Neural progenitor cell (in vitro differentiated cells): ENCODE data around the gene PKDREJ. TPM values are rescaled to one million over a fixed set of nuclear protein-coding genes. Genes with fewer than 3 reads are reported as not detected.

Source experiments
- DNase-seq: peaks from one replicate; pipeline ENCODE4 v3.0.0-alpha.2; 2016; ENCODE audit warnings: low spot score
- H2AFZ ChIP-seq: fragments of 200-600 bp; sonication (generic); replicated peaks from 2 replicates; pipeline ENCODE4 v1.6.1; 2016; ENCODE audit warnings: antibody characterized with exemption
- H3F3A ChIP-seq: fragments of 200-600 bp; sonication (generic); 2 replicates; pipeline ENCODE4 v1.6.1; 2016; ENCODE audit warnings: antibody characterized with exemption, low read depth
- H3K27ac ChIP-seq: fragments of 200-600 bp; sonication (generic); 2 replicates; pipeline ENCODE4 v1.5.1; 2016; ENCODE audit warnings: mild to moderate bottlenecking
- H3K27me3 ChIP-seq: fragments of 200-600 bp; sonication (generic); 2 replicates; pipeline ENCODE4 v1.6.1; 2016; ENCODE audit warnings: mild to moderate bottlenecking, moderate library complexity
- H3K36me3 ChIP-seq: fragments of 200-600 bp; sonication (generic); 2 replicates; pipeline ENCODE4 v1.5.1; 2016
- H3K4me1 ChIP-seq: fragments of 200-600 bp; sonication (generic); 2 replicates; pipeline ENCODE4 v1.6.1; 2016; ENCODE audit warnings: mixed run types
- H3K4me2 ChIP-seq: fragments of 200-600 bp; sonication (generic); 2 replicates; pipeline ENCODE4 v1.6.1; 2016
- H3K4me3 ChIP-seq: fragments of 200-600 bp; sonication (generic); 2 replicates; pipeline ENCODE4 v1.5.1; 2016
- H3K79me2 ChIP-seq: fragments of 200-600 bp; sonication (generic); 2 replicates; pipeline ENCODE4 v1.6.1; 2016; ENCODE audit warnings: low read depth
- H3K9ac ChIP-seq: fragments of 200-600 bp; sonication (generic); 2 replicates; pipeline ENCODE4 v1.6.1; 2016
- H3K9me3 ChIP-seq: fragments of 200-600 bp; sonication (generic); 2 replicates; pipeline ENCODE4 v1.5.1; 2016; ENCODE audit warnings: low read depth
- H4K20me1 ChIP-seq: fragments of 200-600 bp; sonication (generic); 2 replicates; pipeline ENCODE4 v1.6.1; 2016; ENCODE audit warnings: low read depth
- H3K27ac Mint-ChIP-seq: 3 replicates; pipeline ENCODE4 v1.8.0; 2021; ENCODE audit warnings: mixed read lengths
- H3K27me3 Mint-ChIP-seq: 2 replicates; pipeline ENCODE4 v1.8.0; 2022; ENCODE audit warnings: low read depth, mild to moderate bottlenecking, inconsistent platforms, moderate library complexity, mixed read lengths; ENCODE audit not compliant: insufficient read depth
- H3K36me3 Mint-ChIP-seq: 3 replicates; pipeline ENCODE4 v1.8.0; 2021; ENCODE audit warnings: mixed read lengths
- H3K4me1 Mint-ChIP-seq: 3 replicates; pipeline ENCODE4 v1.8.0; 2021; ENCODE audit warnings: mixed read lengths
- H3K4me3 Mint-ChIP-seq: 3 replicates; pipeline ENCODE4 v1.8.0; 2021; ENCODE audit warnings: mild to moderate bottlenecking, moderate library complexity, mixed read lengths
- H3K9me3 Mint-ChIP-seq: 3 replicates; pipeline ENCODE4 v1.8.0; 2020; ENCODE audit warnings: mixed read lengths
- EZH2 ChIP-seq: fragments of 200-600 bp; sonication (generic); IDR thresholded peaks from 2 replicates; pipeline ENCODE4 v1.6.1; 2017; ENCODE audit warnings: antibody characterized with exemption, mild to moderate bottlenecking, moderate library complexity
- EZH2phosphoT487 ChIP-seq: fragments of 200-600 bp; sonication (generic); IDR thresholded peaks from 2 replicates; pipeline ENCODE4 v1.6.1; 2017; ENCODE audit warnings: antibody characterized with exemption
- total RNA-seq: library from RNA; depleted of rRNA; stranded (reverse); fragments of >200 nt; gene quantifications from 2 replicates; pipeline ENCODE4 v1.2.3, GENCODE V29; 2015; ENCODE audit warnings: low replicate concordance
- TF ChIP-seq, protein P1 (sequence below): fragments of 200-600 bp; sonication (generic); IDR thresholded peaks from 2 replicates; pipeline ENCODE4 v1.5.1; 2017; ENCODE audit warnings: antibody characterized with exemption, mild to moderate bottlenecking

The PKDREJ gene
- total RNA-seq, 1 donor from 2014 or later, result not detected

DNA sequence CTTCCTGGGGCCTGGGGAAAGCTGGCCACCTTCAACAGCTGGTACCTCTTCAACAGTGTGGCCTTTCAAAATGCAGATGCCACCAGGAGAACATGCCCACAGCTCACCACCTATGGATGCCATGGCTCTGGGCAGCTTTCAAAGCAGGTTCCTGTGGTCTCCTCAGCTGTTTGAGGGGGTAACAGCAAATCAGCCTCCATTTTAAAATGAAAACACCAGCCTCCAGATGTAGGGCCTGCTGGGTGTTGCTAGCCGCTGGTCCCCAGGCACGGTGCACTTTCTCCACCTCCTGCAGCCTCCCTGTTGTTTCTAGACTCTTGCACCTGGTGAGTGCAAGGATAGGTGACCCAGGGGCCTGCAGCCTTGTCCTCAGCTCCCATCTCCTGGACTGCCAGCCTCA, 23.1 kb downstream of the PKDREJ start:
- TF ChIP-seq EZH2 (no peak), EZH2phosphoT487 (no peak)
- TF ChIP-seq, protein P1, sequence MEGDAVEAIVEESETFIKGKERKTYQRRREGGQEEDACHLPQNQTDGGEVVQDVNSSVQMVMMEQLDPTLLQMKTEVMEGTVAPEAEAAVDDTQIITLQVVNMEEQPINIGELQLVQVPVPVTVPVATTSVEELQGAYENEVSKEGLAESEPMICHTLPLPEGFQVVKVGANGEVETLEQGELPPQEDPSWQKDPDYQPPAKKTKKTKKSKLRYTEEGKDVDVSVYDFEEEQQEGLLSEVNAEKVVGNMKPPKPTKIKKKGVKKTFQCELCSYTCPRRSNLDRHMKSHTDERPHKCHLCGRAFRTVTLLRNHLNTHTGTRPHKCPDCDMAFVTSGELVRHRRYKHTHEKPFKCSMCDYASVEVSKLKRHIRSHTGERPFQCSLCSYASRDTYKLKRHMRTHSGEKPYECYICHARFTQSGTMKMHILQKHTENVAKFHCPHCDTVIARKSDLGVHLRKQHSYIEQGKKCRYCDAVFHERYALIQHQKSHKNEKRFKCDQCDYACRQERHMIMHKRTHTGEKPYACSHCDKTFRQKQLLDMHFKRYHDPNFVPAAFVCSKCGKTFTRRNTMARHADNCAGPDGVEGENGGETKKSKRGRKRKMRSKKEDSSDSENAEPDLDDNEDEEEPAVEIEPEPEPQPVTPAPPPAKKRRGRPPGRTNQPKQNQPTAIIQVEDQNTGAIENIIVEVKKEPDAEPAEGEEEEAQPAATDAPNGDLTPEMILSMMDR, result no peak
- no peaks in the 10 kb centered on the region for H3K4me1 Mint-ChIP-seq
- no peak overlapping the region for H2AFZ ChIP-seq
- DNase-seq, result no peak
- H3K27me3 Mint-ChIP-seq, result peaks cover 2% of the 10 kb centered on the region
- no peak overlapping the region for H3K4me3 Mint-ChIP-seq
- H3K27me3 ChIP-seq, result no peaks in the 10 kb centered on the region
- H3K9me3 ChIP-seq, result no peaks in the 10 kb centered on the region
- no peaks in the 10 kb centered on the region for H3F3A ChIP-seq
- no peaks in the 10 kb centered on the region for H3K79me2 ChIP-seq
- no peaks in the 10 kb centered on the region for H3K4me1 ChIP-seq
- no peaks in the 10 kb centered on the region for H3K36me3 ChIP-seq
- H3K4me2 ChIP-seq, result no peak overlapping the region
- H3K36me3 Mint-ChIP-seq, result peaks cover 5% of the 10 kb centered on the region
- H3K9ac ChIP-seq, result no peak overlapping the region
- H3K27ac Mint-ChIP-seq, result no peak overlapping the region
- no peaks in the 10 kb centered on the region for H4K20me1 ChIP-seq
- H3K4me3 ChIP-seq, result no peak overlapping the region
- no peak overlapping the region for H3K27ac ChIP-seq
- no peaks in the 10 kb centered on the region for H3K9me3 Mint-ChIP-seq

DNA sequence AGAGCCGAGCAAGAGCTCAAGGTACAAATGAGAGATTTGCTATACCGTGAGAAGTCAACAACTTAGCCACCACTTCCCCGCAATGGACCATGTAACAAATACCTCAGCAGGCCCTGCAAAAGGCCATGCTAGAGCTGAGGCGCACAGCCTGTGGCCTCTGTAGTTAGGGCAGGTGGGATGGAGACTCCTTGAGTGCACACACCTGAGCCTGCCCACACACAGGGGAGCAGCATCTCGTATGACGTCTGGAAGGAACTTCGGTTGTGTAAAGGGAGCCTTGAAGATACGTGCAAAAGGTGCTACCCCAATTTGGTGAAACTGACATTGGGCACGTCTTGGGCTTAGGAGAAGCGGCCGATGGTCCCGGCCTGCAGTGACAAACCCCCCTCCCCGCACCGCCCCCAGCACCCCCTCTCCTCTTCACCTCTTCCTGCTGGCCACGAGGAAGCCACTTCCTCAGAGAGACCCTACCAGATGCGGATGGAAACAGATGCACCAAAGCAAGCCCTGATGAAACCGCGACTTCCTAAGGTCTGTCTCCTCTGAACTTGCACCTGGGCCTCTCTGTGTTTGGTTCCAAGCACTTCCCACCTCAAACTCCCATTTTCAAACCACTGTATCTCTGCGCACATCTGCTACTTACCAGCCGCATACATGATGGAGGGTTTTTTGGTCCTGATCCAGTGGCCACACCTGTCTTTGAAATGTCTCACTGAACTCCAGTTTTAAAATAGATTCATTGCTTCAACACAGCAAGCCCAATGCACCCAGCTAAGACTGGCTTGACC, 23.7 kb downstream of the PKDREJ start:
- Histone ChIP-seq H3K4me3 (no peak overlapping the region), H3F3A (no peaks in the 10 kb centered on the region), H3K4me1 (no peaks in the 10 kb centered on the region), H3K79me2 (no peaks in the 10 kb centered on the region), H4K20me1 (no peaks in the 10 kb centered on the region), H3K27me3 (no peaks in the 10 kb centered on the region), H2AFZ (no peak overlapping the region), H3K9me3 (no peaks in the 10 kb centered on the region), H3K36me3 (no peaks in the 10 kb centered on the region), H3K9ac (no peak overlapping the region), H3K27ac (no peak overlapping the region), H3K4me2 (no peak overlapping the region)
- H3K9me3 Mint-ChIP-seq, result no peaks in the 10 kb centered on the region
- peaks cover 2% of the 10 kb centered on the region for H3K27me3 Mint-ChIP-seq
- H3K4me3 Mint-ChIP-seq, result no peak overlapping the region
- H3K36me3 Mint-ChIP-seq, result peaks cover 5% of the 10 kb centered on the region
- TF ChIP-seq EZH2, result no peak
- TF ChIP-seq, protein P1, result no peak
- TF ChIP-seq EZH2phosphoT487, result no peak
- H3K27ac Mint-ChIP-seq, result peak overlapping the region; percentile 39
- H3K4me1 Mint-ChIP-seq, result no peaks in the 10 kb centered on the region
- no peak for DNase-seq

DNA sequence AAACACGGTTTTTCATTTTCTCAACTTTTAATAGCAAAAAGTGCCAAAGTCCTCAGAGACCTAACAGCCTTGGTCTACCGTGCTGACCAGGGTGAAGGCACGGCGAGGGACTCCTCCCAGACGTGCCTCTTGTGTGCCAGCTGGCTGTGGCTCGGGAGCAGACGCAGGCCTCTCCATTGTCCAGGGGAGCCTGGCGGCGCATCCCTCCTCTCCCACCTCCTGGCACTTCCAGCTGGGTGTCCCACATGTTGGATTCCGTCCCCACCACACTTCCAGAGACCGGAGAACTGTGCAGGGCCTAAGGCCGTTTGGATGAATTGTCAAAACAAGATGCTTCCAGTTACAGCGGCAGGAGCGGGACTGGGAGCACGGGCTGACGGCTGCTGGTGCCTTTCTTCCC, 24.6 kb downstream of the PKDREJ start:
- no peaks in the 10 kb centered on the region for H3K36me3 ChIP-seq
- H3K4me1 ChIP-seq, result no peaks in the 10 kb centered on the region
- no peaks in the 10 kb centered on the region for H3K4me1 Mint-ChIP-seq
- no peaks in the 10 kb centered on the region for H3K9me3 ChIP-seq
- no peak overlapping the region for H3K9ac ChIP-seq
- H3K27ac ChIP-seq, result no peak overlapping the region
- H3K27me3 ChIP-seq, result no peaks in the 10 kb centered on the region
- no peaks in the 10 kb centered on the region for H3K36me3 Mint-ChIP-seq
- H4K20me1 ChIP-seq, result no peaks in the 10 kb centered on the region
- no peaks in the 10 kb centered on the region for H3F3A ChIP-seq
- no peak overlapping the region for H2AFZ ChIP-seq
- no peaks in the 10 kb centered on the region for H3K27me3 Mint-ChIP-seq
- TF ChIP-seq, protein P1, result no peak
- no peak for TF ChIP-seq EZH2phosphoT487
- TF ChIP-seq EZH2, result no peak
- H3K4me2 ChIP-seq, result no peak overlapping the region
- H3K4me3 ChIP-seq, result no peak overlapping the region
- H3K9me3 Mint-ChIP-seq, result no peaks in the 10 kb centered on the region
- no peak overlapping the region for H3K4me3 Mint-ChIP-seq
- H3K27ac Mint-ChIP-seq, result no peak overlapping the region
- DNase-seq, result no peak
- no peaks in the 10 kb centered on the region for H3K79me2 ChIP-seq
